PC-9 (cell line): Measurements from ENCODE around the gene CLEC2B.

Source experiments
- CTCF ChIP-seq: fragments of 200-600 bp; sonication (generic); conservative IDR thresholded peaks from 2 replicates; pipeline ENCODE4 v1.6.1; 2017; ENCODE audit warnings: mixed run types, antibody characterized with exemption, mild to moderate bottlenecking, moderate library complexity
- EZH2 ChIP-seq: fragments of 200-600 bp; sonication (generic); IDR thresholded peaks from 2 replicates; pipeline ENCODE4 v1.8.0; 2017; ENCODE audit warnings: antibody characterized with exemption, low read depth

GRCh38 chr12:9868951-9869306 is 225 bp downstream of the CLEC2B start:
- no peak for TF ChIP-seq CTCF
- TF ChIP-seq EZH2: no peak
